Lung (tissue), 12 donors: ENCODE measurements around the gene USP12. TPM values are rescaled to one million over a fixed set of nuclear protein-coding genes. Genes with fewer than 3 reads are reported as not detected.

Experiments used
- ATAC-seq: fragments of 200-7000 bp; cut with Tn5 transposase; one replicate; pipeline ENCODE4 v1.9.1; 2020; ENCODE audit warnings: moderate number of reproducible peaks; ENCODE audit not compliant: insufficient read depth, low FRiP score
- DNase-seq, 3 donors: peaks; one replicate each; pipeline ENCODE4 v3.0.0-alpha.2; 2013 to 2017
- H3K27ac ChIP-seq, 2 donors: one replicate each; pipeline ENCODE4 v1.5.1; 2013; ENCODE audit warnings: mild to moderate bottlenecking in 2 of 2, moderate library complexity in 2 of 2, control low read depth in 1 of 2, inconsistent platforms in 1 of 2, low read depth in 1 of 2, low read length in 1 of 2
- H3K27me3 ChIP-seq, 3 donors: one replicate each; pipeline ENCODE4 v1.5.1; 2013; ENCODE audit warnings: low read length in 2 of 3; ENCODE audit not compliant: control insufficient read depth in 3 of 3, insufficient read depth in 3 of 3
- H3K36me3 ChIP-seq, 4 donors: one replicate each; pipeline ENCODE4 v1.5.1; 2013; ENCODE audit warnings: low read length in 4 of 4, mild to moderate bottlenecking in 1 of 4, moderate library complexity in 1 of 4; ENCODE audit not compliant: control insufficient read depth in 4 of 4, insufficient read depth in 4 of 4
- H3K4me1 ChIP-seq, 5 donors: one replicate each; pipeline ENCODE4 v1.5.1; 2013; ENCODE audit warnings: low read length in 5 of 5, mild to moderate bottlenecking in 2 of 5, moderate library complexity in 1 of 5; ENCODE audit not compliant: control insufficient read depth in 5 of 5, insufficient read depth in 5 of 5
- H3K4me3 ChIP-seq: one replicate; pipeline ENCODE4 v1.5.1; 2013; ENCODE audit warnings: mild to moderate bottlenecking, control low read depth, moderate library complexity
- H3K9ac ChIP-seq, 2 donors: one replicate each; pipeline ENCODE4 v1.5.1; 2013; ENCODE audit warnings: low read length in 2 of 2, control low read depth in 1 of 2; ENCODE audit not compliant: insufficient read depth in 1 of 2
- H3K9me3 ChIP-seq, 4 donors: one replicate each; pipeline ENCODE4 v1.5.1; 2013; ENCODE audit warnings: low read length in 3 of 4, mild to moderate bottlenecking in 1 of 4, moderate library complexity in 1 of 4; ENCODE audit not compliant: control insufficient read depth in 4 of 4, insufficient read depth in 3 of 4
- CTCF ChIP-seq: IDR thresholded peaks from 2 replicates; pipeline ENCODE4 v1.5.1; 2012; ENCODE audit warnings: mild to moderate bottlenecking; ENCODE audit errors: control extremely low read depth, extremely low read depth
- WGBS, 2 donors: extraction: QIAGEN DNeasy Blood & Tissue Kit; methylation state at CpG; one replicate each; pipeline ENCODE4 v1.1.7; 2013; 5-methylcytosine and 5-hydroxymethylcytosine counted together
- polyA plus RNA-seq, 2 donors: library from polyadenylated mRNA; stranded (reverse); fragments of 200-250 nt; gene quantifications; one replicate each; pipeline ENCODE4 v1.2.1, GENCODE V29; 2013
- total RNA-seq, 2 donors: library from RNA; depleted of rRNA in 1 of 2; stranded (reverse); fragments of >200 nt in 1 of 2; gene quantifications; one replicate each; pipeline ENCODE4 v1.2.1, GENCODE V29; 2014 to 2021
- donor health status: control.
- donor health status: control.
- donor health status: Bipolar disorder and iron deficiency.
- donor health status: healthy.
- donor health status: DM: yes; HTN: yes; CAD: no.

USP12 gene
- total and polyA plus RNA-seq, 4 donors: 12.6 to 60.0 (median 19.2) TPM

- WGBS, 2 donors: 73 to 83% methylated on average over 5 of the region's 5 CpGs
- no peak overlapping the region for H3K27ac ChIP-seq
- H3K4me1 ChIP-seq: peaks cover 0 to 24% (median 0%) of the 10 kb centered on the region in 5 donors
These were observed 9.6 kb downstream of the USP12 start for GRCh38 chr13:27161980-27162379.

GRCh38 chr13:27161423-27161822, 10.2 kb downstream of the USP12 start:
- H3K36me3 ChIP-seq: no peaks in the 10 kb centered on the region
- ATAC-seq: no peak
- TF ChIP-seq CTCF: no peak
- H3K4me3 ChIP-seq: no peak overlapping the region
- H3K9me3 ChIP-seq: no peaks in the 10 kb centered on the region
- no peak for DNase-seq
- H3K9ac ChIP-seq: no peak overlapping the region
- H3K27me3 ChIP-seq: no peaks in the 10 kb centered on the region
- H3K27ac ChIP-seq: no peak overlapping the region
- peaks cover 0 to 21% (median 0%) of the 10 kb centered on the region in 5 donors for H3K4me1 ChIP-seq
- WGBS, 2 donors: 69 to 77% methylated on average over 2 of the region's 2 CpGs

More at GRCh38 chr13:27161980-27162379, 9.6 kb downstream of the USP12 start:
- Histone ChIP-seq H3K4me3 (no peak overlapping the region), H3K9me3 (no peaks in the 10 kb centered on the region), H3K36me3 (no peaks in the 10 kb centered on the region), H3K9ac (no peak overlapping the region), H3K27me3 (no peaks in the 10 kb centered on the region)
- DNase-seq: no peak
- ATAC-seq: no peak
- no peak for TF ChIP-seq CTCF

- DNase-seq (no peak), ATAC-seq (no peak)
- Histone ChIP-seq H3K9me3 (no peaks in the 10 kb centered on the region), H3K4me1 (peaks cover 0 to 21% (median 0%) of the 10 kb centered on the region in 5 donors), H3K27ac (no peak overlapping the region), H3K4me3 (no peak overlapping the region), H3K36me3 (no peaks in the 10 kb centered on the region), H3K27me3 (no peaks in the 10 kb centered on the region), H3K9ac (no peak overlapping the region)
- TF ChIP-seq CTCF: no peak
- 89 to 94% methylated on average over 9 of the region's 9 CpGs for WGBS, 2 donors
These were observed 10.8 kb downstream of the USP12 start for GRCh38 chr13:27160657-27161295.
